Lung microvascular endothelial cell (primary cell): ENCODE results near the gene MGLL. TPM values are rescaled to one million over a fixed set of nuclear protein-coding genes. Genes with fewer than 3 reads are reported as not detected.
A peak's percentile ranks its signal among the peaks of the same experiment; 100 is the strongest.

Experiments
- DNase-seq, 2 donors: peaks; one replicate each; pipeline versions ENCODE4 v3.0.0 to v3.0.0-alpha.2; 2010; ENCODE audit warnings: low read depth in 2 of 2
- total RNA-seq: library from RNA; depleted of rRNA; stranded (reverse); fragments of >200 nt; gene quantifications from 2 replicates; pipeline ENCODE4 v1.2.1, GENCODE V29; 2014

MGLL gene
- total RNA-seq, 1 donor from 2014 or later: 36.1 TPM

DNA sequence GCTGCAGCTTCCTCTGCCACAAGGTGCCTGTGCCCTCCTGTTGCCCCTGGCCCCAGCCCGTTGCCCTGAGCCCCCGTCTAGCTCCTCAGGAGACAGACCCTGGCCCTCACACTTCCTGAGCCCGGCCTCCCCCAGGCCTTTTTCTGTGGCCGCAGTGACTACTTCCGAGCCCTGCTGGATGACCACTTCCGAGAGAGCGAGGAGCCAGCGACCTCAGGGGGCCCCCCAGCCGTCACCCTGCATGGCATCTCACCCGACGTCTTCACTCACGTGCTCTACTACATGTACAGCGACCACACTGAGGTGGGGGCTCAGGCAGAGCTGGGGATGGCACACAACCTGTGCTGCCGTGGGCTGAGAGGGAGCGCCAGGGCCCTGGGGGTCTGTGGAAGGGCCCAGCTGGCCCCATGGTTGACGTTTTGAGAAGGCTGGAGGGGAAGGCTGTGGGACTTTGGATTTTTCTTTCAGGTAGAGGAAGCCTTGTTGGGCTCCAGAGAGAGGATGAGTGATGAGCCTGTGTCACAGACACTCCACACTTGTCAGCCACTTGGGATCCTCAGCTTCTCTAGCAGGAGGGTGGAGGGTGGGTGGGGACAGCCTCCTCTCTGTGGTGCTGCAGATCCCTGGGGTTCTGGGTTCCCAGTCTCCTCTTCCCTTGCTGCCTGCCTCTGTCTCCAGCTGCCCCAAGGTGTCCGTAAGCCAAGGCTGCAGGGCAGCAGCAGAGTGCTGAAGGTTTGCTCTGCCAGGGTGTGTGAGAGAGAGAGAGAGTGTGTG, 144.6 kb downstream of the MGLL start:
- no peak for DNase-seq

DNA sequence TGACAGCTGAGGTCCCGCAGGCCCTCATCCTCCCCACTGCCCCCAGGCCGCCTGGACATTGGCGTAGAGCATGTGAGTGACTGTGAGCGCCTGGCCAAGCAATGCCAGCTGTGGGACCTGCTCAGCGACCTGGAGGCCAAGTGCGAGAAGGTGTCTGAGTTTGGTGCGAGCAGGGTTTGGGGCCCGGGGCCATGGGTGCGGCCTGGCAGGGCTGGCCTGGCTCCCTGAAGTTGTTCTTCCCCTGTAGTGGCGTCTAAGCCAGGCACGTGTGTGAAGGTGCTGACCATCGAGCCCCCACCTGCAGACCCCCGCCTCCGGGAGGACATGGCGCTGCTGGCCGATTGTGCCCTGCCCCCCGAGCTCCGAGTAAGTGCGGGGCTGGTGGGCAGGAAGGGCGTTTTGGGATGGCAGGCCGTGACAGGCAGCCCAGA, 145.4 kb downstream of the MGLL start:
- no peak for DNase-seq

GRCh38 chr3:127676456-127676855, 145.9 kb downstream of the MGLL start:
- DNase-seq: no peak

DNA sequence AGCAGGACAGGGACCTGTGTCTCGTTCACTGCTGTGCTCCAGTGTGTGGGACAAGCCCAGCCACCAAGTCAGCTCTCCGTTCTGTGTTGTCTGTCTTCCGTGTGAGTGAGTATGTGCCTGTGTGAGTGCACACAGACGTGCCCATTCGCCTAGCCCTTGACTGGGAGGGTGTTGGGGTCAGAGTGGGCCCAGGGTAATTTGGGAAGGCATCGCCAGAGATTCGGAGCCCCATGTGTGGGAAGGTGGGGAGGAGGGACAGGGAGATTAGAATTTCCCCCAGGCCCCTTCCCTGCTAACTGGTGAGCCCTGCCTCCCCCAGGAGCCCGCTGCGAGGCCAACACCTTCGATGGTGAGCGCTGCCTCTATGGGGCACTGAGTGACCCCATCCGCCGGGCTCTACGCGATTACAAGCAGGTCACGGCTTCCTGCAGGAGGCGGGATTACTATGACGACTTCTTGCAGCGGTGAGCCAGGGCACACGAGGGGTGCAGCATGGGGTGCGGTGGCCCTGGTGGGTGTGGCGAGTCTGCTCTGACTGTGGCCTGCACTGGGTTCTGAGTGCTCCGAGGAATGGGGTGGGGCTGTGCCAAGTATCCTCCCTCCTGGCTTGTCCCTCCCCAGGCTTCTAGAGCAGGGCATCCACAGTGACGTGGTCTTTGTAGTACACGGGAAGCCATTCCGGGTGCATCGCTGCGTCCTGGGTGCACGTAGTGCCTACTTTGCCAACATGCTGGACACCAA, 146.5 kb downstream of the MGLL start:
- DNase-seq: no peak

GRCh38 chr3:127674790-127675189, 147.5 kb downstream of the MGLL start:
- no peak for DNase-seq

- DNase-seq: no peak
These were observed 148.1 kb downstream of the MGLL start for GRCh38 chr3:127674101-127674721.

GRCh38 chr3:127673191-127674100, 148.9 kb downstream of the MGLL start:
- DNase-seq: peak; percentile 29 to 32

GRCh38 chr3:127672429-127673190, 149.7 kb downstream of the MGLL start, which contains the start of gene ABTB1:
ABTB1 (plus strand) TSS chr3:127672952; CDS start chr3:127673026, 74 bp downstream.
- DNase-seq: peak; percentile 48 to 55

DNA sequence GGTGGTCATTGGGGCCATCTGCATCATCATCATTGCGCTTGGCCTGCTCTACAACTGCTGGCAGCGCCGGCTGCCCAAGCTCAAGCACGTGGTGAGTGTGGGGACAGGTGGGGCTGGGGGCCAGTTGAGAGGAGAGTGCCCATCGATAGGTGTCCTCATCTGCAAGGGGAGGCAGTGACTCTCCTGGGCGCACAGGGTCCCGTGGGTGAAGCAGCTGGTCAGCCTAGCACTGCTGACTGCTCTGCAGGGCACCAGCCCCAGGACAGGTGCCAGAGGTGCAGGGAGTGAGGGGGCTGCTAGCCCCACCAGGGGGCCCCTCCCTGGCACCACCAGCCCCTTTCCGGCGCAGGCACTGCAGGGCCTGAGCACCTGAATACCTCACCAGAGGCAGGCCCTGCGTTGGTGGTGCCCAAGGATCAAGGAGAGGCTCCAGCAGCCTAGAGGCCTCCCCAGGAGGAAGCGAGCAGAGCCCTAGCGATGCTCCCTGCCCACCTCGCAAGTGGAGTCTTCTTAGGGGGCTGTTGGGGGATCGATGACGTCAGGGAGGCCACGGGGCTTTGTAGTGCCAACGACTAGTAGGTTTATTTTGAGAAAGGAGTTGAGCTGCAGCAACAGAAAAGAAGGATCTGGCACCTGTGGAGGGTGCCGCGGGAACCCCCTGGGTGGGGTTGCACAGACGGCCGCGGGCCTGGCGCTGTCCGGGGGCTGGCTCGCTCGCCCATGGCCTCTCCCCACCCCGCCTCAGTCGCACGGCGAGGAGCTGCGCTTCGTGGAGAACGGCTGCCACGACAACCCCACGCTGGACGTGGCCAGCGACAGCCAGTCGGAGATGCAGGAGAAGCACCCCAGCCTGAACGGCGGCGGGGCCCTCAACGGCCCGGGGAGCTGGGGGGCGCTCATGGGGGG, 150.5 kb downstream of the MGLL start:
- no peak for DNase-seq

DNA sequence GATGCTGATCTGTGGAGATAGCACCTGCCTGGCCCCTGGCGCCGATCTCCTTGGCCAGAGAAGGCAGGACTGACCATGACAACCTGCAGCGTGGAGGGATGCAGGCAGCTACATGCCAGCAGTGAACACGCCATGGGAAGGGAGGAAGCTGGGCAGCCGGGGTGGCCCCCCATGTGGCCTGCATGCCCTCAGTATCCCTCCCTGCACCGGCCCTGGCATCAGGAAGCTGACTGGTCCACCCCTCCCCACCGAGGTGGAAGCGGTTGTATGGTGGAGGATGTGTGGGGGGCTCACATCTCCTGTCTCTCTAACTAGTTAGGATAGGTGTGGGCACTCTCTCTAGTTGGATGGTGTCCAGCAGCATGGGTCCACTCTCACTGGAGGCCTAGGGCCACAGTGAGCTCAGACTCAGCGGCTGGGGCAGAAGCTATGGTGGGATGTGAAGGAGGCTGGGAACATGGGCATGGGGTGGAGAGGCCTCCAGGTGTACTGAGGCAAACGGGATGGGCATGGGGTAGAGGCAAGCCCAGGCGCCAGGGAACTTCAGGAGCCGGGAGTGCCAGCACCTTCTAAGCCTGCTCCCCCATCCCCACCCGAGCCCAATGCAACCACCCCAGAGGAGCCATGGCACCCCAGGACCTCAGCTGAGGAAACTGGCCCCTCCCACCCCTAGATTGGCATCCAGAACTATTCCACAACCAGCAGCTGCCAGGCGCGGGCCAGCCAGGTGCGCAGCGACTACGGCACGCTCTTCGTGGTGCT, 151.4 kb downstream of the MGLL start:
- no peak for DNase-seq

GRCh38 chr3:127670229-127670559, 152.1 kb downstream of the MGLL start:
- DNase-seq: no peak

DNA sequence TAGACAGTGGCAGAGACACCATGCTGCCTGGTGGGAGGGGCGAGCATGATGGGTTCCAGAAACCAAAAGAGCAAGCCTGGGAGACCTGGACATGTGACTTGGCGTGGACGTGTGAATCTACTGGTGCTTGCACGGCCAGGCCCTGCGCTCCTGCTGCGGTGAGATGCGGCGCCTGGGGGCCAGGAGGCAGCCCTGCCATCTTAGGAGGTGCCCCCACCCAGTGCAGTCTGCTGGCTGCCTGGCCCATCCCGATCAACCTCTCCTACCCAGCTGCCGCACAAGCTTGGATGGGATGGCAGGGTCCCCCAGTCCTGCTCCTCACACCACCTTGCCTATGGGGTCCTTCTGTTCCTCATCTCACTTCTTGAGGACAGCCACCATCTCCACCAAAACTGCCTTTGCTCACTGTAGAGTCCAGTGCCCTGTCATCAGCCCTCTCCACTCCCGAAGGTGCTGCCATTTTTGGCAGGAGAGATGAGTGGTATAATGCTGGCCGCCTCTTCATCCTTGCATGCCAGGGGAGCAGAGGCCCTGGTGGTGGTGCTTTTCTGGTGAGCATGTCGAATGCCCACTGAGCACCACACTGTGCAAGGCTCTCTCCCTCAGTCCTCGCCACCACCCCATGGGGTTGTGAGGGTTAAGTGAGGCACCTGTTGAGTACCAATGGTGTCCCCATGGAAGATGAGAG, 152.6 kb downstream of the MGLL start:
- DNase-seq: no peak

DNA sequence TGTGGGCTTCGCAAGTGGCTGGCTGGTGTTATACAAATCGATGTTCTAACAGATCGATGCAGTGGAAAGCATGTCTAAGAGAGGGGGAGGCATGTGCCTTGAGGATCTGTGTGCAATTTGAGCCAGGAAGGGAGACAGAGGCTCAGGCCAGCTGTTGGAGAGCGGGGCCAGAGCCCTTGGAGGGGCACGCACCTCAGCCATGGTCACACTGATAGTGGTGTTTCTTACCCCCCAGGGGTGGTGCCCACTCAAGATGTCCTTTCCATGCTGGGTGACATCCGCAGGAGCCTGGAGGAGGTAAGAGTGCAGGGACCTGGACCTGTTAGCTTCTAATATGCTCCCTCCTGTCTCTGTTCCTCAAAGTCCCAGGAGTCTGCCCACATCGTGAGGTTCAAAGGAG, 153.4 kb downstream of the MGLL start:
- DNase-seq: no peak

GRCh38 chr3:127667119-127667681, 155.1 kb downstream of the MGLL start:
- DNase-seq: no peak

- DNase-seq: no peak
These were observed 155.6 kb downstream of the MGLL start for GRCh38 chr3:127666676-127667075.

DNA sequence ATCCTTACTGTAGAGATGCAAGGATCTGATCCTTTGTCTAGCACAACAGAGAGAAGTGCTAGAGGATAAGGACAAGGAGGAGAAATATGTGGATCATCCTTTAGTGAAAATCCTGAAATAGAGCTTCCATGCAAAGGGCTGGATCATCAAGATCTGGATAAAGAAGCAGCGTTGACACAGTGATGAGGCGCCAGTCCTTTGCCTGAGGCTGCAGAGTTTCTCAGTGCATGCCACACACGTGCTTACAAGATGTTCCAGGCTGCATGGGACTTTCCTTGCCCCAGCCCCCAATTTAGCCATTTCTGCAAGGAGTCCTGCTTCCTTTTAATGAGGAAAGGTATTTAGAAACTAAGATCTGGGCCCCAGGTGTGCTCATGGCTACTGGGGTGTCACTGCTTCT, 156.7 kb downstream of the MGLL start:
- DNase-seq: no peak

DNA sequence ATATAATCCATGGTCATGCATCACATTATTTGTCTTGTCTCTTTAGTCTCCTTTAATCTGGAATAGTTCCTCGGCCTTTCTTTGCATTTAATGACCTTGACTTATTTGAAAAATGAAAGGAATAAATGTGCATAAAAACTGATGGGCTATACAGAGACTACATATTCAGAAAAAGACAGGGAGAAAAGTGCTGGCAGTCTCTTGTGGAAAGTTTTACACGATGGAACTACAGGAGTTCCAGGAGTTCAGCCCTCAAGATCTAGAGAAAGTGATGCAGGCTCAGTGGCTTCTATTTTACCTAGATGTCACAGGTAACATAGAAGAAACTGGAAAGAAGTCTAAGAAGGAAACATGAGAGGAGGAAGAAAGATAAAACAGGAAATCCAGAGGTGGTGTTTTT, 157.2 kb downstream of the MGLL start:
- DNase-seq: no peak

GRCh38 chr3:127663151-127663550, 159.2 kb downstream of the MGLL start:
- no peak for DNase-seq
